Measurements from ENCODE around the gene ARL14EP. TPM values are rescaled to one million over a fixed set of nuclear protein-coding genes. Genes with fewer than 3 reads are reported as not detected.

The ARL14EP gene
- total and polyA plus RNA-seq, 2 experiments from 2014 or later: 21.7 to 22.2 TPM

DNA sequence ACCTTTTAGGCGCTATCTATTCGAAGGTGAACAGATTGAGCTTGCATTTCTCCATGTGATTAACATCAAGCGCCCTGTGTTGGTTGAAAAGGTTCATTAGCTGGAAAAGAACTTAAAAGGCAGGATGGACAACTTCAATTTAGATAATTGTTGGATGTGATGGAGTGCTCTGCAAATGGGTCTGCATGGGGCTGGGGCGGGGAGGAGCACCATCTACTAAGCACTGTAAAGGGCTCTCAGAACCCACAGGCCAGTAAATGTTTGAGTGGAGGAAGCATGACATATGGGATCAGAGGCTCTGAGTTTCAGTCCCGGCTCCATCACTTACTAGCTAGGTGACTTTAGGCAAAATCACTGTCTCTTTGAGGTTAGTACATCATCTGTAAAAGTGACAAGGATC lies 28.2 kb downstream of the ARL14EP start:
- H3K79me2 ChIP-seq: no peaks in the 10 kb centered on the region
- H4K20me1 ChIP-seq (ENCODE audit: insufficient read depth, poor library complexity, severe bottlenecking): no peaks in the 10 kb centered on the region
- no peak overlapping the region for H3K27ac ChIP-seq
- H2AFZ ChIP-seq: no peak overlapping the region
- 71% methylated on average over 5 of the region's 5 CpGs for WGBS (ENCODE audit: low lambda C conversion rate, missing lambda C conversion rate)
- no peaks in the 10 kb centered on the region for H3K9me3 ChIP-seq (ENCODE audit: low read depth)
- H3K9me2 ChIP-seq (replicated peaks; ENCODE audit: insufficient read depth): no peaks in the 10 kb centered on the region
- DNase-seq (ENCODE audit: low spot score): no peak
- no peaks in the 10 kb centered on the region for H3K27me3 ChIP-seq
- H3K36me3 ChIP-seq (replicated peaks; ENCODE audit: insufficient read depth, low read depth): no peaks in the 10 kb centered on the region
- H3K4me2 ChIP-seq: no peak overlapping the region
- no peaks in the 10 kb centered on the region for H3K4me1 ChIP-seq (ENCODE audit: insufficient read depth)
- TF ChIP-seq, protein P1, sequence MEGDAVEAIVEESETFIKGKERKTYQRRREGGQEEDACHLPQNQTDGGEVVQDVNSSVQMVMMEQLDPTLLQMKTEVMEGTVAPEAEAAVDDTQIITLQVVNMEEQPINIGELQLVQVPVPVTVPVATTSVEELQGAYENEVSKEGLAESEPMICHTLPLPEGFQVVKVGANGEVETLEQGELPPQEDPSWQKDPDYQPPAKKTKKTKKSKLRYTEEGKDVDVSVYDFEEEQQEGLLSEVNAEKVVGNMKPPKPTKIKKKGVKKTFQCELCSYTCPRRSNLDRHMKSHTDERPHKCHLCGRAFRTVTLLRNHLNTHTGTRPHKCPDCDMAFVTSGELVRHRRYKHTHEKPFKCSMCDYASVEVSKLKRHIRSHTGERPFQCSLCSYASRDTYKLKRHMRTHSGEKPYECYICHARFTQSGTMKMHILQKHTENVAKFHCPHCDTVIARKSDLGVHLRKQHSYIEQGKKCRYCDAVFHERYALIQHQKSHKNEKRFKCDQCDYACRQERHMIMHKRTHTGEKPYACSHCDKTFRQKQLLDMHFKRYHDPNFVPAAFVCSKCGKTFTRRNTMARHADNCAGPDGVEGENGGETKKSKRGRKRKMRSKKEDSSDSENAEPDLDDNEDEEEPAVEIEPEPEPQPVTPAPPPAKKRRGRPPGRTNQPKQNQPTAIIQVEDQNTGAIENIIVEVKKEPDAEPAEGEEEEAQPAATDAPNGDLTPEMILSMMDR (IDR thresholded peaks at IDR 0.05; ENCODE audit: poor library complexity): no peak
- TF ChIP-seq EZH2phosphoT487 (IDR thresholded peaks at IDR 0.05; ENCODE audit: low read depth, severe bottlenecking, unreplicated experiment) (no peak), EZH2 (IDR thresholded peaks at IDR 0.05; ENCODE audit: borderline replicate concordance) (no peak)
- H3K4me3 ChIP-seq: no peak overlapping the region

DNA sequence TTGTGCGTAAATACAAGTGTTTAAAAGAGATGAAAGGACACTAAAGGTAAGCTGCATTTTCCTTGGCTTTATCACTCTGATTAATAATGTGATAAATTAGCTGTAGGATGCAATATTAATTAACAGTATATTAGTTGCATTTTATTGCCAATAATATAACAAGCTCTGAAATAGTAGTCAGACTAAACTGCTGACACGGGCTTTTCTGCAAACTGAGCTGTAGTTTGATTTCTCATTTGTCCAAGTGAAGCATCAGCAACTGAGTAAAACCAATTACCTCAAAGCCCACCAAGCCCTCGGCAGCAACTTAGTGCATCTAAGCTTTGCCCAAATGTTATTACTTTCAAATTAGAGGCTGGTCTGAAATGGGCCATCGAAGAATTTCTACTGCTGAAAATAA lies 33.5 kb downstream of the ARL14EP start:
- no peak overlapping the region for H2AFZ ChIP-seq
- 83% methylated on average over 4 of the region's 4 CpGs for WGBS (ENCODE audit: low lambda C conversion rate, missing lambda C conversion rate)
- H3K4me3 ChIP-seq: no peak overlapping the region
- H3K9me3 ChIP-seq (ENCODE audit: low read depth): no peaks in the 10 kb centered on the region
- H3K27me3 ChIP-seq: no peaks in the 10 kb centered on the region
- TF ChIP-seq, protein P1 (IDR thresholded peaks at IDR 0.05; ENCODE audit: poor library complexity): no peak
- TF ChIP-seq EZH2 (IDR thresholded peaks at IDR 0.05; ENCODE audit: borderline replicate concordance): no peak
- no peak for TF ChIP-seq EZH2phosphoT487 (IDR thresholded peaks at IDR 0.05; ENCODE audit: low read depth, severe bottlenecking, unreplicated experiment)
- no peaks in the 10 kb centered on the region for H4K20me1 ChIP-seq (ENCODE audit: insufficient read depth, poor library complexity, severe bottlenecking)
- H3K36me3 ChIP-seq (replicated peaks; ENCODE audit: insufficient read depth, low read depth): no peaks in the 10 kb centered on the region
- no peaks in the 10 kb centered on the region for H3K9me2 ChIP-seq (replicated peaks; ENCODE audit: insufficient read depth)
- no peak for DNase-seq (ENCODE audit: low spot score)
- no peaks in the 10 kb centered on the region for H3K79me2 ChIP-seq
- H3K27ac ChIP-seq: no peak overlapping the region
- H3K4me1 ChIP-seq (ENCODE audit: insufficient read depth): no peaks in the 10 kb centered on the region
- H3K4me2 ChIP-seq: no peak overlapping the region

DNA sequence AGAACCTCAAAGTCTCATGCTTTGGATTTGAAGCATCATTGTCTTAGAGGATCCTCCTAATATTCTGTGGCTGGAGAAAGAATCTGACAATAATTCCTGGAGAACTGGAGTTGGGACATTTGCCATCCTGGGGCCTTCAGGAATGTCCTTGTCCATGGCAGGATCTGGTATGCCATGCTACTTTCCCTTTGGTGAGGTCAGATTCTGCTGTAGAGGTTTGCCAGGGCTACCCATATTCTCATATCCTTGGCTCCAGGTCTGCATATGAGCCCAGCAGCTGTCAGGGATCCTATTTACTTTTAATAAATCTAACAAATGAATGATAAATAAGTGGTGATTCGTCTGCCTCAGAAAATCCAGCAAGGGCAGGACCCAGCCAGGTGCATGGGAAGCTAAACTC lies 35.0 kb downstream of the ARL14EP start:
- H3K36me3 ChIP-seq (replicated peaks; ENCODE audit: insufficient read depth, low read depth): no peaks in the 10 kb centered on the region
- H3K27ac ChIP-seq: no peak overlapping the region
- no peaks in the 10 kb centered on the region for H4K20me1 ChIP-seq (ENCODE audit: insufficient read depth, poor library complexity, severe bottlenecking)
- TF ChIP-seq EZH2phosphoT487 (IDR thresholded peaks at IDR 0.05; ENCODE audit: low read depth, severe bottlenecking, unreplicated experiment): no peak
- TF ChIP-seq, protein P1 (IDR thresholded peaks at IDR 0.05; ENCODE audit: poor library complexity): no peak
- no peak for TF ChIP-seq EZH2 (IDR thresholded peaks at IDR 0.05; ENCODE audit: borderline replicate concordance)
- no peaks in the 10 kb centered on the region for H3K27me3 ChIP-seq
- H3K9me3 ChIP-seq (ENCODE audit: low read depth): no peaks in the 10 kb centered on the region
- no peaks in the 10 kb centered on the region for H3K9me2 ChIP-seq (replicated peaks; ENCODE audit: insufficient read depth)
- no peak overlapping the region for H3K4me2 ChIP-seq
- H3K79me2 ChIP-seq: no peaks in the 10 kb centered on the region
- DNase-seq (ENCODE audit: low spot score): no peak
- H3K4me1 ChIP-seq (ENCODE audit: insufficient read depth): no peaks in the 10 kb centered on the region
- H3K4me3 ChIP-seq: no peak overlapping the region
- no peak overlapping the region for H2AFZ ChIP-seq
- WGBS (ENCODE audit: low lambda C conversion rate, missing lambda C conversion rate): 79% methylated on average over 1 of the region's 1 CpG

DNA sequence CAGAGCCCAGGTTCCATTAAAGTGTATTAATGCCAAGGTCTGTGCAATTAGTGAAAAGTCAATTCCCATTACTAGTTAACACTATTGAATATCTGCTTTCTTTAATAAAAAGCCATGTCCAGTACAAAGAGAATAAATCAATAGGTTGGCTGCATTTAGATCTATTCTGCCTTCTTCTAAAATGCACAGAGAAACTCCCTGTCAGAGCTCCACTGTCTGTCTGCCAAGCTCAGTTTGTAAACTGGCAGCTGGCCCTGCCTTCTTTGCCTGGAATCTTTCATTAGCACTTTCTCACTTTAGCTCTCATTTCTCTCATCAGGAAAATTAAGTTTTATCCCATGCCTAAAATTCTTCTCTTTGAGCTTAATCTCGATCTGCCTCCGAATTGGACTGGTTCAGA lies 35.6 kb downstream of the ARL14EP start:
- TF ChIP-seq EZH2phosphoT487 (IDR thresholded peaks at IDR 0.05; ENCODE audit: low read depth, severe bottlenecking, unreplicated experiment) (no peak), EZH2 (IDR thresholded peaks at IDR 0.05; ENCODE audit: borderline replicate concordance) (no peak)
- TF ChIP-seq, protein P1 (IDR thresholded peaks at IDR 0.05; ENCODE audit: poor library complexity): no peak
- no peaks in the 10 kb centered on the region for H3K9me3 ChIP-seq (ENCODE audit: low read depth)
- H3K27me3 ChIP-seq: no peaks in the 10 kb centered on the region
- no peaks in the 10 kb centered on the region for H3K4me1 ChIP-seq (ENCODE audit: insufficient read depth)
- 86% methylated on average over 2 of the region's 2 CpGs for WGBS (ENCODE audit: low lambda C conversion rate, missing lambda C conversion rate)
- no peaks in the 10 kb centered on the region for H3K79me2 ChIP-seq
- H3K9me2 ChIP-seq (replicated peaks; ENCODE audit: insufficient read depth): no peaks in the 10 kb centered on the region
- H3K27ac ChIP-seq: no peak overlapping the region
- no peak overlapping the region for H3K4me3 ChIP-seq
- no peak for DNase-seq (ENCODE audit: low spot score)
- no peak overlapping the region for H2AFZ ChIP-seq
- no peak overlapping the region for H3K4me2 ChIP-seq
- no peaks in the 10 kb centered on the region for H4K20me1 ChIP-seq (ENCODE audit: insufficient read depth, poor library complexity, severe bottlenecking)
- no peaks in the 10 kb centered on the region for H3K36me3 ChIP-seq (replicated peaks; ENCODE audit: insufficient read depth, low read depth)
